ENCODE results near the gene TTC28.

The TTC28 gene

GRCh38 chr22:27952091-27952490, 727.5 kb downstream of the TTC28 start:
- Mint-ChIP-seq H3K27ac (no peak overlapping the region), H3K36me3 (ENCODE audit: low read depth) (peaks cover 12% of the 10 kb centered on the region), H3K4me3 (no peak overlapping the region), H3K9me3 (no peaks in the 10 kb centered on the region), H3K27me3 (ENCODE audit: low read depth) (no peaks in the 10 kb centered on the region), H3K4me1 (peaks cover 6% of the 10 kb centered on the region)
- no peak for TF ChIP-seq CTCF (IDR thresholded peaks at IDR 0.05; ENCODE audit: unreplicated experiment in 3 of 3)

- Mint-ChIP-seq H3K36me3 (ENCODE audit: low read depth) (peaks cover 9% of the 10 kb centered on the region), H3K4me1 (peaks cover 6% of the 10 kb centered on the region), H3K4me3 (no peak overlapping the region), H3K9me3 (no peaks in the 10 kb centered on the region), H3K27ac (no peak overlapping the region), H3K27me3 (ENCODE audit: low read depth) (no peaks in the 10 kb centered on the region)
- no peak for TF ChIP-seq CTCF (IDR thresholded peaks at IDR 0.05; ENCODE audit: unreplicated experiment in 3 of 3)
Measured at GRCh38 chr22:27949421-27949820, 730.2 kb downstream of the TTC28 start.

GRCh38 chr22:27948569-27948968, 731.1 kb downstream of the TTC28 start:
- no peak overlapping the region for H3K4me3 Mint-ChIP-seq
- no peaks in the 10 kb centered on the region for H3K9me3 Mint-ChIP-seq
- H3K27ac Mint-ChIP-seq = no peak overlapping the region
- H3K36me3 Mint-ChIP-seq (ENCODE audit: low read depth) = peaks cover 11% of the 10 kb centered on the region
- no peak for TF ChIP-seq CTCF (IDR thresholded peaks at IDR 0.05; ENCODE audit: unreplicated experiment in 3 of 3)
- peaks cover 6% of the 10 kb centered on the region for H3K4me1 Mint-ChIP-seq
- H3K27me3 Mint-ChIP-seq (ENCODE audit: low read depth) = no peaks in the 10 kb centered on the region

- Mint-ChIP-seq H3K9me3 (no peaks in the 10 kb centered on the region), H3K4me3 (no peak overlapping the region), H3K4me1 (peaks cover 4% of the 10 kb centered on the region), H3K27me3 (ENCODE audit: low read depth) (no peaks in the 10 kb centered on the region), H3K36me3 (ENCODE audit: low read depth) (peaks cover 13% of the 10 kb centered on the region), H3K27ac (no peak overlapping the region)
- TF ChIP-seq CTCF (IDR thresholded peaks at IDR 0.05; ENCODE audit: unreplicated experiment in 3 of 3) = no peak
Measured at GRCh38 chr22:27947448-27947847, 732.2 kb downstream of the TTC28 start.

GRCh38 chr22:27941143-27941542, 738.5 kb downstream of the TTC28 start:
- no peak for TF ChIP-seq CTCF (IDR thresholded peaks at IDR 0.05; ENCODE audit: unreplicated experiment in 3 of 3)
- Mint-ChIP-seq H3K27me3 (ENCODE audit: low read depth) (no peaks in the 10 kb centered on the region), H3K36me3 (ENCODE audit: low read depth) (peaks cover 14% of the 10 kb centered on the region), H3K4me3 (no peak overlapping the region), H3K9me3 (no peaks in the 10 kb centered on the region), H3K27ac (no peak overlapping the region), H3K4me1 (no peaks in the 10 kb centered on the region)

- no peaks in the 10 kb centered on the region for H3K27me3 Mint-ChIP-seq (ENCODE audit: low read depth)
- TF ChIP-seq CTCF (IDR thresholded peaks at IDR 0.05; ENCODE audit: unreplicated experiment in 3 of 3) = no peak
- H3K36me3 Mint-ChIP-seq (ENCODE audit: low read depth) = peaks cover 17% of the 10 kb centered on the region
- no peak overlapping the region for H3K27ac Mint-ChIP-seq
- no peak overlapping the region for H3K4me3 Mint-ChIP-seq
- no peaks in the 10 kb centered on the region for H3K9me3 Mint-ChIP-seq
- H3K4me1 Mint-ChIP-seq = no peaks in the 10 kb centered on the region
Measured at GRCh38 chr22:27937453-27937852, 742.2 kb downstream of the TTC28 start.

Data from nephron (organoid).